ENCODE data around the gene RUBCNL.

DNA sequence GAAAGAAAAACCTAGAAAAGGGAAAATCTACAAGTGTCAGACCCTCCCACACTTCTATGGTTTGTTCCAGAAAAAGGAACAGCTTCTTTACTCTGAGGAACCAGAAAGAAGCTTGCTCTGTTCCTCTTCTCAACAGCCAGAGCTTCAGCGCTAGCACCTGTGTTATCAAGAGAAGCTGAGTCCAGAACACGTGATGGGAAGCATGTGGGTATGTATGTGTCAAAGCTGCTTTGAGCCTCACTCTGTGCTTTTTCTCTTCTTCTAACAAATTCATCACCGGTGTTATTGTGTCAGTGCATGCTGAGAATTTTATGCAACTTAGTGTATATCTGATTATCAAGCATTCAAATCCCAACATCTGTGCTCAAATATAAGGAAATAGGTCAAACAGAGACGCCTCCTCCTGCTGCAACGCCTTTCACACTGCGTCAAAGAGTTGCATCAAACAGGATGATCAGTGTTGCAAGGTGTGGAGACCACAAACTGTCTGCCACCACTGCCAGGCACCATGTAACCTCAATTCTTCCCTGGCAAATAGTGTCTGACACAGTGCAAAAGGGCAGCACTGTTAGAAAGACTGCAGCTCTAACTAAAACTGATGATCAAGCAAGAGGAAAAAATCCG, 91.4 kb downstream of the RUBCNL start:
- TF ChIP-seq, protein P1, sequence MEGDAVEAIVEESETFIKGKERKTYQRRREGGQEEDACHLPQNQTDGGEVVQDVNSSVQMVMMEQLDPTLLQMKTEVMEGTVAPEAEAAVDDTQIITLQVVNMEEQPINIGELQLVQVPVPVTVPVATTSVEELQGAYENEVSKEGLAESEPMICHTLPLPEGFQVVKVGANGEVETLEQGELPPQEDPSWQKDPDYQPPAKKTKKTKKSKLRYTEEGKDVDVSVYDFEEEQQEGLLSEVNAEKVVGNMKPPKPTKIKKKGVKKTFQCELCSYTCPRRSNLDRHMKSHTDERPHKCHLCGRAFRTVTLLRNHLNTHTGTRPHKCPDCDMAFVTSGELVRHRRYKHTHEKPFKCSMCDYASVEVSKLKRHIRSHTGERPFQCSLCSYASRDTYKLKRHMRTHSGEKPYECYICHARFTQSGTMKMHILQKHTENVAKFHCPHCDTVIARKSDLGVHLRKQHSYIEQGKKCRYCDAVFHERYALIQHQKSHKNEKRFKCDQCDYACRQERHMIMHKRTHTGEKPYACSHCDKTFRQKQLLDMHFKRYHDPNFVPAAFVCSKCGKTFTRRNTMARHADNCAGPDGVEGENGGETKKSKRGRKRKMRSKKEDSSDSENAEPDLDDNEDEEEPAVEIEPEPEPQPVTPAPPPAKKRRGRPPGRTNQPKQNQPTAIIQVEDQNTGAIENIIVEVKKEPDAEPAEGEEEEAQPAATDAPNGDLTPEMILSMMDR (optimal IDR thresholded peaks at IDR 0.05 in 1 of 3, IDR thresholded peaks at IDR 0.05 in 1 of 3, conservative IDR thresholded peaks at IDR 0.05 in 1 of 3; ENCODE audit: extremely low read depth in 1 of 3, insufficient read depth in 2 of 3, low read length in 3 of 3): no peak
- no peak for TF ChIP-seq EZH2 (IDR thresholded peaks at IDR 0.05; ENCODE audit: low read length)

Data from keratinocyte (primary cell).